B cell (primary cell): Measurements from ENCODE around the gene TMBIM1. TPM values are rescaled to one million over a fixed set of nuclear protein-coding genes. Genes with fewer than 3 reads are reported as not detected.
A peak's percentile ranks its signal among the peaks of the same experiment; 100 is the strongest.

ENCODE experiments used
- ATAC-seq: fragments of 200-7000 bp; cut with Tn5 transposase; one replicate; pipeline ENCODE4 v1.10.0; 2021; ENCODE audit warnings: low read depth, mild to moderate bottlenecking, moderate number of reproducible peaks, moderate library complexity
- CTCF ChIA-PET: fragments of 350-600 bp; sonication (Branson Sonifier 250); formaldehyde crosslinking; loops from one replicate; lab custom pipeline; 2021; ENCODE audit warnings: antibody characterized with exemption, inconsistent platforms; lab: Charles Lee
- POLR2A ChIA-PET: fragments of 350-600 bp; sonication (Branson Sonifier 250); formaldehyde crosslinking; loops from one replicate; lab custom pipeline; 2021; ENCODE audit warnings: antibody characterized with exemption; lab: Charles Lee
- DNase-seq: peaks from one replicate; pipeline ENCODE4 v3.0.0; 2013
- H2AFZ ChIP-seq: 2 replicates; pipeline ENCODE4 v1.6.1; 2012; ENCODE audit warnings: mild to moderate bottlenecking, low read depth, low read length; ENCODE audit not compliant: insufficient read depth, poor library complexity, severe bottlenecking
- H3K27ac ChIP-seq, 2 donors: 1 replicate in 1 of 2; 2 replicates in 1 of 2; pipeline ENCODE4 v1.5.1; 2012 to 2013; ENCODE audit warnings: low read length in 2 of 2, mild to moderate bottlenecking in 2 of 2, moderate library complexity in 1 of 2
- H3K27me3 ChIP-seq, 4 experiments: fragments of 200-600 bp in 1 of 4; sonication (generic) in 1 of 4; replicated peaks in 1 of 4; 1 replicate in 2 of 4; 2 replicates in 2 of 4; pipeline versions ENCODE4 v1.6.1 to v1.7.0; 2013 to 2016; ENCODE audit warnings: low read length in 3 of 4, mild to moderate bottlenecking in 2 of 4, mixed read lengths in 1 of 4, moderate library complexity in 1 of 4; ENCODE audit not compliant: insufficient read depth in 4 of 4, control insufficient read depth in 3 of 4; ENCODE audit errors: control extremely low read depth in 1 of 4
- H3K36me3 ChIP-seq, 2 experiments: replicated peaks in 1 of 2; 1 replicate in 1 of 2; 2 replicates in 1 of 2; pipeline versions ENCODE4 v1.6.1 to v1.7.1; 2013; ENCODE audit warnings: low read length in 1 of 2; ENCODE audit not compliant: insufficient read depth in 2 of 2, control insufficient read depth in 1 of 2; ENCODE audit errors: control extremely low read depth in 1 of 2, extremely low read depth in 1 of 2
- H3K4me1 ChIP-seq, 2 donors: fragments of 200-600 bp in 1 of 2; sonication (generic) in 1 of 2; 1 replicate in 1 of 2; 2 replicates in 1 of 2; pipeline versions ENCODE4 v1.5.1 to v1.6.1; 2013 to 2017; ENCODE audit warnings: low read length in 2 of 2; ENCODE audit not compliant: control insufficient read depth in 2 of 2, insufficient read depth in 2 of 2
- H3K4me2 ChIP-seq: replicated peaks from 2 replicates; pipeline ENCODE3; 2012; ENCODE audit warnings: mild to moderate bottlenecking, low read depth, low read length; ENCODE audit not compliant: poor library complexity, severe bottlenecking
- H3K4me3 ChIP-seq, 5 experiments: fragments of 200-600 bp in 1 of 5; sonication (generic) in 1 of 5; 1 replicate in 3 of 5; 2 replicates in 2 of 5; pipeline versions ENCODE4 v1.5.1 to v1.7.0; 2011 to 2016; ENCODE audit warnings: low read length in 4 of 5, mild to moderate bottlenecking in 4 of 5, low read depth in 2 of 5, control low read depth in 1 of 5, moderate library complexity in 1 of 5; ENCODE audit not compliant: insufficient read depth in 1 of 5; ENCODE audit errors: control extremely low read depth in 1 of 5, extremely low read depth in 1 of 5
- H3K79me2 ChIP-seq: fragments of 200-600 bp; sonication (generic); one replicate; pipeline ENCODE4 v1.6.0; 2016; ENCODE audit warnings: low read length; ENCODE audit not compliant: control insufficient read depth, insufficient read depth
- H3K9ac ChIP-seq: fragments of 200-600 bp; sonication (generic); 2 replicates; pipeline ENCODE4 v1.6.1; 2017; ENCODE audit warnings: mild to moderate bottlenecking, low read length, moderate library complexity
- H3K9me3 ChIP-seq, 3 donors: one replicate each; pipeline versions ENCODE4 v1.6.1 to v1.7.1; 2013; ENCODE audit warnings: low read length in 2 of 3; ENCODE audit not compliant: control insufficient read depth in 2 of 3, insufficient read depth in 1 of 3; ENCODE audit errors: control extremely low read depth in 1 of 3
- H4K20me1 ChIP-seq: 2 replicates; pipeline ENCODE4 v1.6.0; 2012; ENCODE audit warnings: mild to moderate bottlenecking, low read length; ENCODE audit not compliant: insufficient read depth, control insufficient read depth, poor library complexity, severe bottlenecking
- H3K27ac Mint-ChIP-seq: one replicate; pipeline ENCODE4 v1.8.0; 2021; ENCODE audit warnings: mixed read lengths
- H3K27me3 Mint-ChIP-seq: one replicate; pipeline ENCODE4 v1.8.0; 2021; ENCODE audit warnings: mixed read lengths
- H3K4me1 Mint-ChIP-seq: one replicate; pipeline ENCODE4 v1.8.0; 2021; ENCODE audit warnings: mixed read lengths
- H3K4me3 Mint-ChIP-seq: one replicate; pipeline ENCODE4 v1.8.0; 2021; ENCODE audit warnings: mixed read lengths
- H3K9me3 Mint-ChIP-seq: one replicate; pipeline ENCODE4 v1.8.0; 2022; ENCODE audit warnings: mixed read lengths; ENCODE audit not compliant: insufficient read depth
- CTCF ChIP-seq: fragments of 200-600 bp; IDR thresholded peaks from one replicate; pipeline ENCODE4 v1.8.0; 2022; ENCODE audit warnings: antibody characterized with exemption, mild to moderate bottlenecking
- EZH2 ChIP-seq: IDR thresholded peaks from 2 replicates; pipeline ENCODE4 v1.6.1; 2012; ENCODE audit warnings: borderline replicate concordance, low read depth, mild to moderate bottlenecking, moderate library complexity, low read length; ENCODE audit not compliant: insufficient read depth, poor library complexity, severe bottlenecking
- WGBS: methylation state at CpG from one replicate; pipeline ENCODE4 v1.1.5; 2013; ENCODE audit warnings: missing lambda C conversion rate; ENCODE audit not compliant: insufficient coverage; 5-methylcytosine and 5-hydroxymethylcytosine counted together
- intact Hi-C: fragments of 100-400 bp; cut with micrococcal nuclease; formaldehyde crosslinking; loops from one replicate; pipeline ENCODE4 v1.10.0; 2022
- polyA plus RNA-seq: library from polyadenylated mRNA; depleted of rRNA; stranded (reverse); fragments of >200 nt; gene quantifications from 2 replicates; pipeline ENCODE4 v1.2.3, GENCODE V29; 2012
- total RNA-seq, 2 donors: library from RNA; stranded (reverse); fragments of 120-200 nt in 1 of 2; gene quantifications; 1 replicate in 1 of 2; 2 replicates in 1 of 2; pipeline versions ENCODE4 v1.2.3 to v1.2.4, GENCODE V29; 2013 to 2022

TMBIM1 gene
- total and polyA plus RNA-seq, 2 donors (not counting 1 experiment from before 2014, with no cell fraction given), result 68.7 to 137 TPM

- peaks cover 32% of the 10 kb centered on the region for H4K20me1 ChIP-seq
- 7% methylated on average over 7 of the region's 8 CpGs for WGBS
- peak overlapping the region; percentile 61 to 85 for H3K27ac ChIP-seq
- no peaks in the 10 kb centered on the region for H3K27me3 ChIP-seq
- H3K4me2 ChIP-seq, result peak overlapping the region; percentile 50
- DNase-seq (peak; percentile 93), ATAC-seq (peak; percentile 90)
- Mint-ChIP-seq H3K4me1 (peaks cover 53% of the 10 kb centered on the region), H3K27me3 (no peaks in the 10 kb centered on the region), H3K9me3 (no peaks in the 10 kb centered on the region), H3K4me3 (peak overlapping the region; percentile 86), H3K27ac (peak overlapping the region; percentile 98)
- ChIA-PET POLR2A (interaction anchor here (0.6 to 1.3 kb wide), 4 partner anchors 13 to 993 kb away, joined by 3 to 6 read pairs (median 5); partner anchors contain the start of genes AAMP and PNKD), CTCF (interaction anchor here (0.6 to 3.4 kb wide), 25 partner anchors 9 to 144 kb away, joined by 3 to 19 read pairs (median 6); partner anchors contain the start of genes AAMP, CATIP, PNKD and TMBIM1)
- TF ChIP-seq EZH2, result no peak
- peak; percentile 67 for TF ChIP-seq CTCF
- no peaks in the 10 kb centered on the region for H3K9me3 ChIP-seq
- peaks cover 8 to 41% of the 10 kb centered on the region in 2 experiments for H3K36me3 ChIP-seq
- intact Hi-C loops, result loop anchor here (1.0 kb wide), 5 partner anchors 13 to 88 kb away; partner anchors contain the start of genes AAMP, PNKD and TMBIM1
- peaks cover 48 to 57% of the 10 kb centered on the region in 2 donors for H3K4me1 ChIP-seq
- no peak overlapping the region for H2AFZ ChIP-seq
- no peak overlapping the region for H3K9ac ChIP-seq
- no peak overlapping the region for H3K4me3 ChIP-seq
- no peaks in the 10 kb centered on the region for H3K79me2 ChIP-seq
Observed at GRCh38 chr2:218257390-218257981, 34.8 kb downstream of the TMBIM1 start.
